Astrocyte (in vitro differentiated cells and primary cell): ENCODE results near the gene FSTL5. TPM values are rescaled to one million over a fixed set of nuclear protein-coding genes. Genes with fewer than 3 reads are reported as not detected.

Experiments
- DNase-seq: peaks from one replicate; pipeline ENCODE4 v3.0.0-alpha.2; 2010; ENCODE audit warnings: low read depth
- FAIRE-seq: peaks from 2 replicates; lab custom pipeline; 2011; peaks lifted over from hg19 to GRCh38; lab: Jason Lieb, UNC
- H2AFZ ChIP-seq: 2 replicates; pipeline ENCODE4 v1.6.0; 2012; ENCODE audit warnings: low read depth, low read length, inconsistent platforms
- H3K27ac ChIP-seq: 2 replicates; pipeline ENCODE4 v1.5.1; 2011; ENCODE audit warnings: low read depth, low read length, inconsistent platforms
- H3K27me3 ChIP-seq: 2 replicates; pipeline ENCODE4 v1.6.0; 2011; ENCODE audit warnings: low read length, inconsistent platforms; ENCODE audit not compliant: insufficient read depth
- H3K36me3 ChIP-seq: 2 replicates; pipeline ENCODE4 v1.5.1; 2011; ENCODE audit warnings: low read length, inconsistent platforms; ENCODE audit not compliant: insufficient read depth
- H3K4me1 ChIP-seq: 2 replicates; pipeline ENCODE4 v1.5.1; 2011; ENCODE audit warnings: low read length, inconsistent platforms; ENCODE audit not compliant: insufficient read depth
- H3K4me2 ChIP-seq: 2 replicates; pipeline ENCODE4 v1.6.0; 2012; ENCODE audit warnings: low read length, inconsistent platforms
- H3K4me3 ChIP-seq: 2 replicates; pipeline ENCODE4 v1.5.1; 2011; ENCODE audit warnings: low read depth, mild to moderate bottlenecking, low read length, inconsistent platforms; ENCODE audit not compliant: insufficient read depth
- H3K79me2 ChIP-seq: 2 replicates; pipeline ENCODE4 v1.6.0; 2012; ENCODE audit warnings: mild to moderate bottlenecking, low read length, inconsistent platforms; ENCODE audit not compliant: insufficient read depth
- H3K9ac ChIP-seq: 2 replicates; pipeline ENCODE4 v1.6.0; 2012; ENCODE audit warnings: mild to moderate bottlenecking, low read length, inconsistent platforms
- H3K9me3 ChIP-seq: 2 replicates; pipeline ENCODE4 v1.5.1; 2012; ENCODE audit warnings: low read depth, mild to moderate bottlenecking, low read length, inconsistent platforms; ENCODE audit not compliant: insufficient read depth
- H4K20me1 ChIP-seq: 2 replicates; pipeline ENCODE4 v1.6.0; 2012; ENCODE audit warnings: low read length, inconsistent platforms; ENCODE audit not compliant: insufficient read depth
- H3K27ac Mint-ChIP-seq: one replicate; pipeline ENCODE4 v1.8.0; 2021; ENCODE audit warnings: mild to moderate bottlenecking, mixed read lengths; ENCODE audit not compliant: unreplicated experiment
- H3K27me3 Mint-ChIP-seq: one replicate; pipeline ENCODE4 v1.8.0; 2021; ENCODE audit warnings: low read depth, mixed read lengths; ENCODE audit not compliant: unreplicated experiment
- H3K36me3 Mint-ChIP-seq: one replicate; pipeline ENCODE4 v1.8.0; 2021; ENCODE audit warnings: low read depth, mixed read lengths; ENCODE audit not compliant: unreplicated experiment
- H3K4me1 Mint-ChIP-seq: one replicate; pipeline ENCODE4 v1.8.0; 2021; ENCODE audit warnings: low read depth, mixed read lengths; ENCODE audit not compliant: unreplicated experiment
- H3K4me3 Mint-ChIP-seq: one replicate; pipeline ENCODE4 v1.8.0; 2021; ENCODE audit warnings: mild to moderate bottlenecking, moderate library complexity, mixed read lengths; ENCODE audit not compliant: unreplicated experiment
- H3K9me3 Mint-ChIP-seq: one replicate; pipeline ENCODE4 v1.8.0; 2021; ENCODE audit warnings: mild to moderate bottlenecking, mixed read lengths; ENCODE audit not compliant: unreplicated experiment
- EZH2 ChIP-seq: IDR thresholded peaks from 2 replicates; pipeline ENCODE4 v1.6.1; 2012; ENCODE audit warnings: mild to moderate bottlenecking, low read length, inconsistent platforms; ENCODE audit not compliant: insufficient read depth
- total RNA-seq: library from RNA; stranded (reverse); gene quantifications from 2 replicates; pipeline ENCODE4 v1.2.1, GENCODE V29; 2021
- TF ChIP-seq, protein P1 (sequence below): IDR thresholded peaks from 2 replicates; pipeline ENCODE4 v1.5.1; 2011; ENCODE audit warnings: low read depth, mild to moderate bottlenecking, inconsistent platforms, low read length, moderate library complexity; ENCODE audit not compliant: insufficient read depth

FSTL5 gene
- total RNA-seq, 1 donor from 2014 or later = 0.43 TPM

DNA sequence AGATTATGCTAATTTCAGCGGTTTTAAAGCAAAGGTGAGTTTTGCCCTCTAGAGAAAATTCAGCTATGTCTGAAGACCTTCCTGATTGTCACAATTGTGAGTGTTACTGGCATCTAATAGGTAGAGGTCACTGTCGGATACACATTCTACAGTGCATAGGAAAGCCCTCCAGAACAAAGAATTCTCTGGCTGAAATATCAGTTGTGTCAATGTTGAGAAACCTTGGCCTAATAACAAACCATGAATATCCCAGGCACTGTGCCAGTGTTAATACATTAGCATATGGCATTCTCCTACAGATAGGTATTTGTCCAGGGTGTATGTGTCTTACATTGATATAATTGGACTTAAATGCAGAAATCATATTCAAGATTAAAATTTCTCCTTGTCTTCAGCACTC is 294.3 kb downstream of the FSTL5 start:
- H3K4me3 Mint-ChIP-seq = no peak overlapping the region
- H3K36me3 Mint-ChIP-seq = no peaks in the 10 kb centered on the region
- FAIRE-seq (no peak), DNase-seq (no peak)
- TF ChIP-seq, protein P1, sequence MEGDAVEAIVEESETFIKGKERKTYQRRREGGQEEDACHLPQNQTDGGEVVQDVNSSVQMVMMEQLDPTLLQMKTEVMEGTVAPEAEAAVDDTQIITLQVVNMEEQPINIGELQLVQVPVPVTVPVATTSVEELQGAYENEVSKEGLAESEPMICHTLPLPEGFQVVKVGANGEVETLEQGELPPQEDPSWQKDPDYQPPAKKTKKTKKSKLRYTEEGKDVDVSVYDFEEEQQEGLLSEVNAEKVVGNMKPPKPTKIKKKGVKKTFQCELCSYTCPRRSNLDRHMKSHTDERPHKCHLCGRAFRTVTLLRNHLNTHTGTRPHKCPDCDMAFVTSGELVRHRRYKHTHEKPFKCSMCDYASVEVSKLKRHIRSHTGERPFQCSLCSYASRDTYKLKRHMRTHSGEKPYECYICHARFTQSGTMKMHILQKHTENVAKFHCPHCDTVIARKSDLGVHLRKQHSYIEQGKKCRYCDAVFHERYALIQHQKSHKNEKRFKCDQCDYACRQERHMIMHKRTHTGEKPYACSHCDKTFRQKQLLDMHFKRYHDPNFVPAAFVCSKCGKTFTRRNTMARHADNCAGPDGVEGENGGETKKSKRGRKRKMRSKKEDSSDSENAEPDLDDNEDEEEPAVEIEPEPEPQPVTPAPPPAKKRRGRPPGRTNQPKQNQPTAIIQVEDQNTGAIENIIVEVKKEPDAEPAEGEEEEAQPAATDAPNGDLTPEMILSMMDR = no peak
- TF ChIP-seq EZH2 = no peak
- Histone ChIP-seq H3K4me3 (no peak overlapping the region), H3K36me3 (no peaks in the 10 kb centered on the region), H3K4me2 (no peak overlapping the region), H3K9me3 (no peaks in the 10 kb centered on the region), H2AFZ (no peak overlapping the region), H3K27ac (no peak overlapping the region), H3K9ac (no peak overlapping the region), H4K20me1 (no peaks in the 10 kb centered on the region), H3K4me1 (no peaks in the 10 kb centered on the region), H3K27me3 (no peaks in the 10 kb centered on the region), H3K79me2 (no peaks in the 10 kb centered on the region)
- H3K9me3 Mint-ChIP-seq = no peaks in the 10 kb centered on the region
- H3K4me1 Mint-ChIP-seq = no peaks in the 10 kb centered on the region
- no peaks in the 10 kb centered on the region for H3K27me3 Mint-ChIP-seq
- H3K27ac Mint-ChIP-seq = no peak overlapping the region

- Histone ChIP-seq H3K9me3 (no peaks in the 10 kb centered on the region), H3K9ac (no peak overlapping the region), H4K20me1 (no peaks in the 10 kb centered on the region), H3K4me2 (no peak overlapping the region), H3K4me3 (no peak overlapping the region), H3K4me1 (no peaks in the 10 kb centered on the region), H3K79me2 (no peaks in the 10 kb centered on the region), H3K27me3 (no peaks in the 10 kb centered on the region), H3K36me3 (no peaks in the 10 kb centered on the region), H2AFZ (no peak overlapping the region), H3K27ac (no peak overlapping the region)
- FAIRE-seq = no peak
- no peak overlapping the region for H3K4me3 Mint-ChIP-seq
- no peaks in the 10 kb centered on the region for H3K36me3 Mint-ChIP-seq
- no peaks in the 10 kb centered on the region for H3K27me3 Mint-ChIP-seq
- no peak for TF ChIP-seq EZH2
- TF ChIP-seq, protein P1 = no peak
- no peaks in the 10 kb centered on the region for H3K4me1 Mint-ChIP-seq
- no peak overlapping the region for H3K27ac Mint-ChIP-seq
- peak; percentile 51 for DNase-seq
- no peaks in the 10 kb centered on the region for H3K9me3 Mint-ChIP-seq
Measured at GRCh38 chr4:161856711-161857326, 307.0 kb downstream of the FSTL5 start.

DNA sequence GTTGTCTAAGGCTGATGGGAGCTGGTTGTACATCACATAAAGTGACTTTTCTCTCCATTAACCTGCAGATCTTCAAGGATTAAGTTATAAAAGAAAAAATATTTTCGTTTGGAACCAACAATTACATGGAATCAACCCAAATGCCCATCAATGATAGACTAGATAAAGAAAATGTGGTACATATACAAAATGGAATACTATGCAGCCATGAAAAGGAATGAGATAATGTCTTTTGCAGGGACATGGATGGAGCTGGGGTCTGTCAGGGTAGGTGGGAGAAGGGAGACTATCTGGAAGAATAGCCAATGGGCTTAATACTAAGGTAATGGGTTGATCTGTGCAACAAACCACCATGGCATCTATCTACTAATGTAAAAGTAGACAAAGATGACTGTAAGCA is 313.2 kb downstream of the FSTL5 start:
- no peak overlapping the region for H3K27ac Mint-ChIP-seq
- no peak overlapping the region for H3K4me3 Mint-ChIP-seq
- no peak overlapping the region for H3K4me2 ChIP-seq
- no peaks in the 10 kb centered on the region for H3K79me2 ChIP-seq
- H3K9ac ChIP-seq = no peak overlapping the region
- H2AFZ ChIP-seq = no peak overlapping the region
- H3K36me3 ChIP-seq = no peaks in the 10 kb centered on the region
- H3K4me1 Mint-ChIP-seq = no peaks in the 10 kb centered on the region
- DNase-seq (no peak), FAIRE-seq (no peak)
- no peaks in the 10 kb centered on the region for H3K27me3 Mint-ChIP-seq
- no peak overlapping the region for H3K27ac ChIP-seq
- H4K20me1 ChIP-seq = no peaks in the 10 kb centered on the region
- H3K9me3 ChIP-seq = no peaks in the 10 kb centered on the region
- H3K4me1 ChIP-seq = no peaks in the 10 kb centered on the region
- H3K27me3 ChIP-seq = no peaks in the 10 kb centered on the region
- H3K36me3 Mint-ChIP-seq = no peaks in the 10 kb centered on the region
- no peak overlapping the region for H3K4me3 ChIP-seq
- H3K9me3 Mint-ChIP-seq = no peaks in the 10 kb centered on the region
- TF ChIP-seq EZH2 = no peak
- TF ChIP-seq, protein P1 = no peak
